Stimulated activated naive CD4-positive, alpha-beta T cell treated with Interleukin-2 at 50 U/mL for 16 hours (primary cell): Measurements from ENCODE around the gene LINGO3.
A peak's percentile ranks its signal among the peaks of the same experiment; 100 is the strongest.

Experiments used
- DNase-seq: peaks from one replicate; lab custom pipeline; 2025; lab: John Stamatoyannopoulos, UW

LINGO3 gene

DNA sequence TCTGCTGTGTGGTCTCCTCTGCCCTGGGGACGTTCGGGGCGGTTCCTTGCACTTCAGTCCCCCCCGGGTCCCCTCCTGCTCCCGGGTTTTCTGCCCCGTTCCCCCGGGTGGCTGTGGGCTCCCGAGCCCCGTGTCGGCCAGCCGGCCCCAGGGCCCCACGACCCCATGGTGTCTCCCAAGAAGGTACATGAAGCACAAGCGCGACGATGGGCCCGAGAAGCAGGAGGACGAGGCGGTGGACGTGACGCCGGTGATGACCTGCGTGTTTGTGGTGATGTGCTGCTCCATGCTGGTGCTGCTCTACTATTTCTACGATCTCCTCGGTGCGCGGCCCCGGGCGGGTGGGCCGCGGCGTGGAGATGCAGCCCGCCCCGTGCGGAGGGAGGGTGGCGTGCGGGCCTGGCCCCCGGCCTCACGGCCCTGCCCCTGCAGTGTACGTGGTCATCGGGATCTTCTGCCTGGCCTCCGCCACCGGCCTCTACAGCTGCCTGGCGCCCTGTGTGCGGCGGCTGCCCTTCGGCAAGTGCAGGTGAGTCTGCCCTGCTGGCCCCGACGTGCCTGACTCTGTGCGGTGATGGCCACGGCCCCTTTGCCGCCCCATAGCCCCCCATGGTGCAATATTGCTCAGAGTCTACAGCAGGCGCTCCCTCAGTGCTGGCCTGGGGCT lies 31.8 kb upstream of the LINGO3 start:
- no peak for DNase-seq

DNA sequence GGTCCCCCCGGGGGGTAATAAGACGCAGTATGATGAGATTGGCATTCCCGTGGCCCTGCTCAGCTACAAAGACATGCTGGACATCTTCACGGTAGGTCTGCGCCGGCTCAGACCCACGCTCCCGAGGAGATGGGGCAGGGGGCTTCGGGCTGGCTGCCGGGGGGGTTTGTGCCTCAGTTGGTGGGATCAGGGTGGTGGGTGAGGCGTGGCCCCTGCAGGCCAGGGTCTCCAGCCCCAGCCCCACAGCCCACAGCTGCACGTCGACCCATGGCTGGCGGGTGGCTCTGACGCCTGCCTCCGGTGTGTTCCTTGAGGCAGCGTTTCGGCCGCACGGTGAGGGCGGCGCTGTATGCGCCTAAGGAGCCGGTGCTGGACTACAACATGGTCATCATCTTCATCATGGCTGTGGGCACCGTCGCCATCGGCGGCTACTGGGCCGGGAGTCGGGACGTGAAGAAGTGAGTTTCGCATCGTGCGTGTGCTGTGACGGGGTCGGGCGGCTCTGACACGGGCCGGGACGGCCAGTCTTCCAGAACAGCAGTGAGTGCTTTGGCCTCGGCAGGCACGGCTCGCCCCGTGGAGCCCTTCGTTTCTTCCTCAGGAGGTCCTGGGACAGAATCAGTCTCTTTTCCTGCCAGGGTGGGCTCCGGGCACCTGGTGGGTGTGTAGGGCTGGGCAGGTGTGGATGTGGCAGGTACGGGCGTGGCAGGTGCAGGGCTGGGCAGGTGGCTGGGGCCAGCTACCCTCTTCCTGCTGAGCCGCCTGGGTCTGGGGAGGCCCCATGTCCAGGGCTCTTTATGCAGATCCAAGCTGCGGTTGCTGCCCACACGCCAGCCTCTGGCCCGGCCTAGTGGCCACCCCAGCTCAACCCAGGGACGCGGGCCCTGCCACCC lies 31.0 kb upstream of the LINGO3 start:
- DNase-seq: no peak

DNA sequence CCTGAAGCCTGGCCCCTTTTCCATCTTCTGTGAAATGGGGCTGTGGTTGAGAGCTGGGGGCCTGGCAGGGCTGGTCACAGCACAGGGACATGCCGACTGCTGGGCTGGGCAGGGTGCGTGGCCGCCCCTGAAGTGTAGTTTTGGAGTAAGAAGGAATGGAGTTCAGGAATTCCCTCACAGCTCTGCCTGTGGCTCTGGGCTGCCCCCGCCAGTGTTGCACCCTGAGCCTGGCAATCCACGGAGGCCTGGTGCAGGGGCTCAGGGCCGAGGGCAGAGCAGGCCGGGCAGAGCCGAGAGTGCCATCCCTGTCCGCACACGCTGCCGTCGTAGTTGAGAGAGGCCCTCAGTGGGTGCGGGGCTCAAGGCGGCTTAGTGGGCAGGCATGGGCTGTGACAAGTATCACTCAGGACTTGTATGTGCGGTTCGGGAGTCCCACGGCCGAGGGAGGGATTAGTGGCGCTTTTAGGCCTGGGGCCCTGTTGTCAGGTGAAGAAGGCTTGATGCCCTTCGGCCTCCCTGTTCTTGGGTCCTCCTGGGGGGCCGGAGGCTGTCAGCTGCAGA lies 30.2 kb upstream of the LINGO3 start:
- no peak for DNase-seq

DNA sequence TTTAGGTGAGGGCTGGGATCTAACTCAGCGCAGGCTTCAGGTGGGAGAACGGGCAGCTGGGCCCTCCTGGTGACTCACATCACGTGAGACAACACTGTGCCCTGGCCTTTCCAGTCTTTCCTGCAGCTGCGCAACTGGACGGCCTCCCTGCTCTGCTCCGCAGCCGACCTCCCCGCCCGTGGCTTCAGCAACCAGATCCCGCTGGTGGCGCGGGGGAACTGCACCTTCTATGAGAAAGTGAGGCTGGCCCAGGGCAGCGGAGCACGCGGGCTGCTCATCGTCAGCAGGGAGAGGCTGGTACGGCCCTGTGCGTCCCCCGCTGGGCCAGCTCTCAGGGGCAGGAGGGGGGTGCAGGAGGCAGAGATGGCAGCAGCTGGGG lies 29.4 kb upstream of the LINGO3 start:
- DNase-seq: no peak

DNA sequence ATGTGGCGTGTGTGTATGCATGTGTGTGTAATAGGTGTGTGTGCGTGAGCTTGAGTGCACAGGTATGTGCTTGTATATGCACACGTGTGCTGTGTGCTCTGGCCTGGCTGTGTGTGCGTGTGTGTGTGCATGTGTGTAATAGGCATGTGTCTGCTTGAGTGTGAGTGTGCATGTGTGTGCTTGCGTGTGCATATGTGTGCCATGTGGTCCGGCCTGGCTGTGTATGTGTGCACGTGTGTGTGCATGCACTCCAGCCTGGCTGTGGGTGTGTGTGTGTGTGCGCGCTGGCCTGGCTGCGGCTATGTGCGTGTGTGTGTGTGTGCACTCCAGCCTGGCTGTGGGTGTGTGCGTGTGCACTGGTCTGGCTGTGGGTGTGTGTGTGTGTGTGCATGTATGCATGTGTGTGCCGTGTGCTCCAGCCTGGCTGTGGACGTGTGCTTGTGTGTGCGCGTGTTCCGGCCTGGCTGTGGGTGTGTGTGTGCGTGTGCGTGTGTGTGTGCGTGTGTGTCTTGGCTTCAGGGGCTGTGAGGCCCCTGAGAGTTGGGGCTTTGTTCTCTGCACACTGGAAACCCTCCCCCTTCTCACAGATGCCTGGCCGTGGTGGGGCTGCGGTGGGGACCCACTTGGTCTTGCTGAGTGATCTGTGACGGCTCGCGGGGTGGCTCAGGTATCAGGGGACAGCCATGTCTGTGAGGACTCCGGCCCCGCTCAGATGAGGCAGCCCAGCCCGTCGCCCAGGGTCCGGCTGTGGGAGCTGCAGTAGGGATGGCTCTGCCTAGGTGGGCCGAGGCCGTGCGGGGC lies 28.8 kb upstream of the LINGO3 start:
- no peak for DNase-seq

DNA sequence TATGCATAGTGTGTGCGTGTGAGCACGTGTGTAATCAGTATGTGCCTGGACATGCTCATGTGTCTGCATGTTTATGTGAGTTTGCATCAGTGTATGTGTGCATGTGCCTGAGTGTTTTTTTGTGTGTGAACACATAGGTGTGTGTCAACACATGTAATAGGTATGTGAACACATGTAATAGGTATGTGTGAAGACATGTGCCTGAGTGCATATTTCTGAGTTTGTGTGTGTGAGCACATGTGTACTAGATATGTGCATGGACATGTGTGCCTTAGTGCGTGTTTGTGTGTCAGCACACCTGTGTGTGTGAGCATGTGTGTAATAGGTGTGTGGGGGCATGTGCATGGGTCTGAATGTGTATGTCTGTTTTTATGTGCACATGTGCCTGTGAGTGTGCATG lies 27.9 kb upstream of the LINGO3 start:
- DNase-seq: no peak

DNA sequence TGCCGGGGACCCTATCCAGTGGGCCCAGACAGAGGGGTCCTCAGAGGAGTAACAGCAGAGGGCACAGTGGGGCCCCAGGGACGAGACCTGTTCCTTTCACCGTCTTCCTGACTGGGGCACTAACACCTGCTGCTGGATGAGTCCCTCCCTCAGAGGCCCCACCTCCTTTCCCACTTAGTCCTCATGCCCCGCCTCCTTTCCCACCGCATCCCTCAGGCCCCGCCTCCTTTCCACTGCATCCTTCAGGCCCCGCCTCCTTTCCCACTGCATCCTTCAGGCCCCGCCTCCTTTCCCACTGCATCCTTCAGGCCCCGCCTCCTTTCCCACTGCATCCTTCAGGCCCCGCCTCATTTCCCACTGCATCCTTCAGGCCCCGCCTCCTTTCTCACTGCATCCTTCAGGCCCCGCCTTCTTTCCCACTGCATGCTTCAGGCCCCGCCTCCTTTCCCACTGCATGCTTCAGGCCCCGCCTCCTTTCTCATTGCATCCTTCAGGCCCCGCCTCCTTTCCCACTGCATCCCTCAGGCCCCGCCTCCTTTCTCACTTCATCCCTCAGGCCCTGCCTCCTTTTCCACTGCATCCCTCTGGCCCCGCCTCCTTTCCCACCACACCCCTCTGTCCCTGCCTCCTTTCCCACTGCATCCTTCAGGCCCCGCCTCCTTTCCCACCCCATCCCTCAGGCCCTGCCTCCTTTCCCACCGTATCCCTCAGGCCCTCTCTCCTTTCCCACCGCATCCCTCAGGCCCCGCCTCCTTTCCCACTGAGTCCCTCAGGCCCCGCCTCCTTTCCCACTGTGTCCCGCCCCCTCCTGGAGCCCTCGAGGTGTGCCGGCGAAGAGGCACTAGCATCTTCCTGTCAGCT lies 27.3 kb upstream of the LINGO3 start:
- DNase-seq: no peak

DNA sequence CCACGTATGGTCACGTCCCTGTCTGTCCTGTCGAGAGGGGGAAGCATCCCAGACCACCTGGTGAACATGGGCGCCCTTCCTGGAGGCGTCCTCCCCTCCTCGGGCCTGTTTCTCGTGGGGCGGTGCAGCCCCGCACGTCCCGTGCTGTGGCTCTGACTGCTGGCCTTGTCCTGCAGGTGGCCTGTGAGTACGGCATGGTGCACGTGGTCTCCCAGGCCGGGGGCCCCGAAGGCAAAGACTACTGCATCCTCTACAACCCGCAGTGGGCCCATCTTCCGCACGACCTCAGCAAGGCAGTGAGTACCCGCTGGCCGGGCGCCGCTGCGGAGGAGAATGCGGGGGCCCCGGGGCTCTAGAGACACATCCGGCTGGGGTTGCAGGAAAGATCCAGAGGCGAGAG lies 26.5 kb upstream of the LINGO3 start:
- no peak for DNase-seq

DNA sequence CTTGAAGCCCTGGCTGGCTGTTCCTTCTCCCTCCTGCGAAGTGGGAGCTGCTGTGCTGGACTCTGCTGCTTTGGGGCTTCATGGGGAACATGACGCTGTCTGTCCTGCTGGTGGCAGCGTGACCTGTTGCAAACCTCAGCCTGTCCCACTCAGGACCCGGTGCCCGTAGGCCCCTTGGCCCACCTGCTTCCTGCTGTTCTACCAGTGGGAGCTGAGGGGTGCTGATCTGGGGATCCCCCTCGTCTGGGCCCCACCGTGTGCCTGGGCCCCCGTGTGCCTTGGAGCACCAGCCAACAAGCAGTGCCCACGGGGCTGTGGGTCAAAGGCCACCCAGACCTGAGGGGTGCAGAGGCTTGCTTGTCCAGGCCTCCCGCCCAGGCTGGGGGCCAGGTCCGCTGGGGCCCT lies 25.9 kb upstream of the LINGO3 start:
- DNase-seq: no peak

DNA sequence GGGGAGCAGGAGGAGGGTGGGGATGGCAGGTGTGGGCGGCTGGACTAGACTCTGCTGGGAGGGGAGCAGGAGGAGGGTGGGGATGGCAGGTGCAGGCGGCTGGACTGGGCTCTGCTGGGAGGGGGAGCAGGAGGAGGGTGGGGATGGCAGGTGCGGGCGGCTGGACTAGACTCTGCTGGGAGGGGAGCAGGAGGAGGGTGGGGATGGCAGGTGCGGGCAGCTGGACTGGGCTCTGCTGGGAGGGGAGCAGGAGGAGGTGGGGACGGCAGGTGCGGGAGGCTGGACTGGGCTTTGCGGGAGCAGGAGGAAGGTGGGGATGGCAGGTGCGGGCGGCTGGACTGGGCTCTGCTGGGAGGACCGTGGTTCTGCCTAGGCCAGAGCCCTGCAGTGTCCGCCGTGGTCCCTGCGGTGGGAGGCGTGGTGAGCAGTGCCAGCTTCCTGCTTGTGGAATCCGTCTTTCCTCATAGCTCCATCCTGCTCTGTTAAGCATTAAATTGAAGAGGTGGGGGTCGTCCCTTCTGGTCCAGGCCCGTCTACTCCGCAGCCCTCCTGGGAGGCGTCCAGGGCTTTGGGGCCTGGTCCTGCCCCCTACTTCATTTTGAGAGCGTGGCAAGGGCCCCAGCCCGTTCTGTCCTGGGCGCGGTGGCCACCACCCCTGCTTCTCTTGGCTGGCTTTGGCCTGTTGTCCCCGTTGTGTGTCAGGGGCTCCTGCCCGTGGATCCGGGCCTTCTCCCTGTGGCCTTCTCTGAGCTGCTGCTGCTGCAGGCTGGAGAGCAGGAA lies 25.3 kb upstream of the LINGO3 start:
- DNase-seq: no peak

DNA sequence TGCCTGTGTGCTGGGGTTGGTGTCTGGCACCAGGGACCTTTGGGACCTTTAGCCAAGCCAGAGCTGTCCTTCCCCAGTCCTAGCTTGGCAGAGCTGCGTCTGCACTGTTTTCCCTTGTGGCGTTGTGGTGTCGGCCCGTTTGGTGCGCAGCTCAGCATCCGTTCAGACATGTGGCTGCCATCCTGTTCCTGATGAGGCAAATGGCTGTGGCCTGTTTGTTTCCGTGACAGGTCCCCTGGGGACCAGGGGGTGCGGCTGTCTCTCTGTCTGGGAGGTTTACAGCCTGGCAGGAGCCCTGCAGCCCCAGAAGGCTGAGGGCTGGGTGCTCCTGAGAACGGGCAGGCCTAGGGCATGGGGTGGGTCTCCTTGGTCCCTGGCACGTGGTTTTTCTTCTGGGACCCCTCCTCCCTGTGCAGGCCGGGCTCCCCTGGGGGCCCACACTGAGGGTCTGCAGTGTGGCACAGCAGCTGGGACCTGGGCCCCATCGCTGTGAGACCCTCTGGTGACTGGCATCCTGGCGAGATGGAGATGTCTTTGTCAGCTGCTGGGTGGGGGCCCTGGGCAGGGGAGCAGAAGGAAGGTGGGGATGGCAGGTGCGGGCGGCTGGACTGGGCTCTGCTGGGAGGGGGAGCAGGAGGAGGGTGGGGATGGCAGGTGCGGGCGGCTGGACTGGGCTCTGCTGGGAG lies 24.5 kb upstream of the LINGO3 start:
- DNase-seq: no peak

DNA sequence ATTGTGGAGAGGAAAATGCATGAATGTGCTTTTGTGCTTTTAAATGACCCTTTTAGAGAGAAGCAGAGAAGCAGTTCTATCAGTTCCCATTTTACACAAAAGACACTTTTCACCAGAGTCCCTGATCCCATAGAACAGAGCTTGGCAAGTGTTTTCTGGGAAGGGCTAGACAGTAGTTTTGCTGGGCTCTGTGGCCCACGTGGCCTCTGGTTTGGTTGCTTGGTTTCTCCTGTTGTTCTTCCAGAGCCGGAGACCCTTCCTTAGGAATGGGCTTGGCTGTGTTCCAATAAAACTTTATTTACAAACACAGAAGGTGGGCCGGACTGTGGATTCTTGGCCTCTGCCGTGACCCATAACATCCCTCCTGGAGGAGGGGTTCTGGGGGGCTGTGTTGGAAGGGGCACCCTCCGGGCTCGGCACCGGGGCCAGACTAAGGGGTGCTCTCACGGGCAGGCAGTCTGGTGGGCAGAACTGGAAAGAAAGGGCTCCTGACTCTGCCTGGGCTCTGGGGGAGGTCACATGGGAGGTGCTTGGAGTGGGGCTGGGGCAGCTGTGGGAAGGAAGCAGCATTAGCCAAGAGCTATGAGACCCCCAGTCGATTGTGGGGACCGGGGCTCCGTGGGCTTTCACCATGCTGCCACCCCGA lies 23.8 kb upstream of the LINGO3 start:
- no peak for DNase-seq

DNA sequence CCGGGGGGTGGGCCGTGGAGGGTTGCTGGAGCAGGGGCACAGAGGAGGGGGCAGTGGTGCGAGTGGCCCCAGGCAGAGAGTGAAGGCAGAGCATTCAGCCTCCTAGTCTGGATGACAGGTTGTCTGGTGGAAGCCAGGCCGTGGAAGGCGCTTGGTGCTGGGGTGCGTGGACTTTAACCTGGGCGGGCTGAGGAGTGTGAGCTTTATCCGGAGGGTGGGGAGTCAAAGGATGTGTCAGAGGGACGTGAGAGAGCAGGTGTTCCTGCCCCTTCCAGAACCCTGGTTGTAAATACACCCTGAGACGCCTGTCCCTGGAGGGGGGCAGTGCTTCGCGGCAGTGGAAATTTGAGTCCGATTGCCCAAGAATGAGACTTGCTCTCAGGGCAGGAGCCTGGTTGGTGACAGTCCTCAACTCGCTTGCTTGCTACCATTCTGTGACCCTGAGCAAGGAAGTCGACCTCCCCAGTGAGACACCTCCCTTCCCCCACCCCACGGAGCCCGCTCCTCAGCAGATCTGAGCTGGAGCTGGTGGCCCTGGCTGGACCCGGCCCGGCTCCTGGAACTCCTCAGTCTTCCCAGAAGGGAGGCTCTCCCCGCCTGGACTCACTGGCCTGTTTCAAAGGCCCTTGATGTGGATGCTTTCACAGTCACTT lies 22.8 kb upstream of the LINGO3 start:
- DNase-seq: no peak

DNA sequence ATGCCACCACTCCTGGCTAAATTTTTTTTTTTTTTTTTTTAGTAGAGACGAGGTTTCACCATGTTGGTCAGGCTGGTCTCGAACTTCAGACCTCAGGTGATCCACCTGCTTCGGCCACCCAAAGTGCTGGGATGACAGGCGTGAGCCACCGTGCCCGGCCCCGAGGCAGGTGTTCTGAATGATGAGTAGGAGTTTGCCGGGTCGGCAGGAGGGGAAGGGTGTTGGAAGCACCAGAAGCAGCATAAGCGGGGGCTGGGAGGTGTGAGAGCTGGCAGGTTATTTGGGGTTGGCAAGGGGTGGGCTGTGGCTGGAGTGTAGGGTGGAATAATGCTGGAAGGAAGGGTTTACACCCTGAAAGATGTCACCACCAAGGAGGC lies 22.3 kb upstream of the LINGO3 start:
- no peak for DNase-seq

DNA sequence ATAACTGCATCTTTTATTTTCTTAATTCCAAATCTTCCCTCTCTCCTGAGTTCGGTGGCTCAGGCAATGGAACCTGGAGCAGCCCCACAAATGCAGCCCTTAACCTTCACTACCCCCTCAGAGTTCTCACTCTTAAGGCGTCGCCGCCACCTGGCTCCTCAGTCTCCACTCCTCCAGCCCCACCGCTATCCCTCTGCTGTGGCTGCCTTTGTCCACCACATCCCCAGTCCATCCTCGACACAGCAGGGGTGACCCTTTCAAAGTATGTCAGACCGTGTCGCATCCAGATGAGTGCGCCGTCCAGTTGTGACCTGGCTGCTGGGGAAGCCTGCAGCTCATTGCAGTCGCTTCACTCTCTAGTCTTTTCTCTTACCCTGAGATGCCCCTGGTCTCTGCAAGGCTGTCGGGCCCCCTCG lies 21.6 kb upstream of the LINGO3 start:
- no peak for DNase-seq

DNA sequence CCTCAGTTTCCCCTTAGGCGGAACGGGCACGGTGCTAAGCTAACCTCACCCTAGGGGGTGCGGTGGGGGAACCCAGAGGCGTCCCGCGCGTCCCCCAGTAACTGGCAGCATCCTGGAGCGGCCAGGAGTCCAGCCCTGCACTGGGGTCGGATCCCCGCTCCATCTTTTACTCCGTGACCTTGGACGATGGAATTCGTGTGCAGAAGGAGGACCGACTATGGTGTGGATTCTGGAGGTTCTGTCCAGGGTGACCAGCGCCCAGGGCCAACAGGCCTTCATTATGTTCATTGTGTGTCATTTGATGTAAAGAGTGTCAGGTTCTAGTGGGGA lies 21.2 kb upstream of the LINGO3 start:
- no peak for DNase-seq

DNA sequence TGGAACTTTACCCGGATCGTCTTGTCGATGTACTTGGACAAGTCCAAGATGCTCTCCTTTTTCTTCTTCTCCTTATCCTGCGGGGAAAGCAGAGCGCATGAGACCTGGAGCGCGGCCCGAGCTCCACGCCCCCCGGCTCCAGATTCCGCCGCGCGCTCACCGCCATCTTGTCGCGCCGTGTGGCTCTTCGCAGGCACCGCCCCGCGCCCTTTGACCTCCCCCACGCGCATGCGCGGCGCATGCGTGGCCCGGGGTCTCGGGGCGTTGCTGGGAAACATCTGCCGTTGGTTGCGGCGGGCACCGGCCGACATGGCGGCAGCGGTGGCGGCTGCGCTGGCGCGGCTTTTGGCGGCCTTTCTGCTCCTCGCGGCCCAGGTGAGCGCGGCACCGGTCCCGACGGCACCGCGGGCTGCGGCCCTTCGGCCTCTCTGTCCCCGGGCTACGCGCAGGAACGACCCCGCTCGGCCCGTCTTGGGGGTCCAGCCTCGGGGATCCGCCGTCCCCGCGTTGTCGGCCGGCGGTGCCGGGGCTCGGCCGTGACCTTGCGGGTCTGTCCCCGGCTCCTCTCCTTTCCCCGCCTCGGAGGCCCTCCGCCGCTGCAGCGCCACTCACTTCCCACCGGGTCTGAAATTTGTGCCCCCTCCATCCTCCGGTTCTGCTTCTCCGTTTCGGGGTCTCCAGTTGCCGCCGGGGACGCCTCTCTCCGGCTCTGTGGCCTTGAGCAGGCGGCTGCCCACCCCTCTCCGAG lies 20.6 kb upstream of the LINGO3 start, which contains the start of the genes LSM7 and SPPL2B:
Gene LSM7 (minus strand): TSS at position 186 of the 748 bp plus-strand sequence. CDS start 20 bp downstream, at position 166.
Gene SPPL2B (plus strand): TSS at position 284 of the 748 bp plus-strand sequence. CDS start 26 bp downstream, at position 310.
- peak; percentile 81 for DNase-seq

DNA sequence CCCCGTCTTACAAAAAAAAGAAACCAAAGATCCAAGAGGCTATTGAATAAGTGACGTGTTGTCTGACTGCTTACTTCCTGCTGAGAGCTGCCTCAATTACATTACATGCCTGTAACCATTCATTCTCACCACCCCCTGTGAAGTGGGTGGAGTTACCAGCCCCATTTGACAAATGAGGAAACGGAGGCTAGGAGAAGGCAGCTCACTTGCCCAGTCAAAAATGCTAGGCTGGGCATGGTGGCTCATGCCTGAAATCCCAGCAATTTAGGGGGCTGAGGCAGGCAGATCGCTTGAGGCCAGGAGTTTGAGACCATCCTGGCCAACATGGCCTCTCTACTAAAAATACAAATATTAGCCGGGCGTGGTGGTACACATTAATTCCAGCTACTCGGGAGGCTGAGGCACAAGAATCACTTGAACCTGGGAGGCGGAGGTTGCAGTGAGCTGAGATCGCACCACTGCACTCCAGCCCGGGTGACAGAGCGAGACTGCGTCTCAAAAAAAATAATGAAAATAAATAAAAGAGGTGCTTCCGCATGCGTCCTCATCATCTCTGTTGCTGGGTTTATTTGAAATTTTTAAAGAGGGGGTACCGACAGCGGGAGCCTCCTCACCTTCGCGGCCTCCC lies 19.9 kb upstream of the LINGO3 start:
- DNase-seq: peak; percentile 53
